H9 (cell line): ENCODE measurements around the gene CARTPT. TPM values are rescaled to one million over a fixed set of nuclear protein-coding genes. Genes with fewer than 3 reads are reported as not detected.

Source experiments
- DNase-seq: peaks from one replicate; pipeline ENCODE4 v3.0.0-alpha.2; 2017
- H2AFZ ChIP-seq: one replicate; pipeline ENCODE4 v1.6.1; 2013; ENCODE audit warnings: mild to moderate bottlenecking, low read length, control low read depth, moderate library complexity
- H2AK5ac ChIP-seq: 2 replicates; pipeline ENCODE4 v1.6.1; 2013; ENCODE audit warnings: low read length, control low read depth, mixed read lengths; ENCODE audit not compliant: insufficient read length
- H2BK120ac ChIP-seq: one replicate; pipeline ENCODE4 v1.6.1; 2013; ENCODE audit warnings: low read depth, mild to moderate bottlenecking, low read length, control low read depth, inconsistent platforms; ENCODE audit not compliant: poor library complexity, severe bottlenecking
- H2BK12ac ChIP-seq: 2 replicates; pipeline ENCODE4 v1.6.1; 2013; ENCODE audit warnings: low read length, control low read depth, mixed read lengths, low read depth; ENCODE audit not compliant: insufficient read length
- H2BK15ac ChIP-seq: 2 replicates; pipeline ENCODE4 v1.6.1; 2013; ENCODE audit warnings: low read depth, low read length, control low read depth
- H2BK20ac ChIP-seq: one replicate; pipeline ENCODE4 v1.6.1; 2013; ENCODE audit warnings: low read depth, mild to moderate bottlenecking, low read length, control low read depth, inconsistent platforms; ENCODE audit not compliant: poor library complexity, severe bottlenecking
- H2BK5ac ChIP-seq: 2 replicates; pipeline ENCODE4 v1.6.1; 2013; ENCODE audit warnings: low read length, control low read depth, mixed read lengths; ENCODE audit not compliant: insufficient read length
- H3K14ac ChIP-seq: 2 replicates; pipeline ENCODE4 v1.6.1; 2013; ENCODE audit warnings: low read length, control low read depth; ENCODE audit not compliant: insufficient read depth
- H3K18ac ChIP-seq: 2 replicates; pipeline ENCODE4 v1.6.1; 2013; ENCODE audit warnings: low read depth, mild to moderate bottlenecking, mixed read lengths, low read length, control low read depth; ENCODE audit not compliant: insufficient read length
- H3K23ac ChIP-seq: 2 replicates; pipeline ENCODE4 v1.6.1; 2013; ENCODE audit warnings: low read length, control low read depth, mixed read lengths, low read depth; ENCODE audit not compliant: insufficient read length
- H3K23me2 ChIP-seq: 2 replicates; pipeline ENCODE4 v1.6.1; 2013; ENCODE audit warnings: low read depth, mild to moderate bottlenecking, mixed read lengths, low read length, control low read depth; ENCODE audit not compliant: insufficient read length, poor library complexity, severe bottlenecking
- H3K27ac ChIP-seq: 2 replicates; pipeline ENCODE4 v1.5.1; 2013; ENCODE audit warnings: low read length, control low read depth, mixed read lengths, low read depth; ENCODE audit not compliant: insufficient read length
- H3K27me3 ChIP-seq: 2 replicates; pipeline ENCODE4 v1.6.1; 2013; ENCODE audit warnings: low read length, control low read depth, inconsistent platforms; ENCODE audit not compliant: insufficient read depth
- H3K4ac ChIP-seq: 2 replicates; pipeline ENCODE4 v1.6.1; 2013; ENCODE audit warnings: low read depth, mild to moderate bottlenecking, control low read depth, inconsistent platforms, low read length, moderate library complexity
- H3K4me1 ChIP-seq: 2 replicates; pipeline ENCODE4 v1.6.1; 2013; ENCODE audit warnings: low read length, control low read depth, inconsistent platforms; ENCODE audit not compliant: insufficient read depth
- H3K4me2 ChIP-seq: 2 replicates; pipeline ENCODE4 v1.6.1; 2013; ENCODE audit warnings: low read length, control low read depth, mixed read lengths; ENCODE audit not compliant: insufficient read length, insufficient read depth
- H3K56ac ChIP-seq: 2 replicates; pipeline ENCODE4 v1.6.1; 2013; ENCODE audit warnings: low read depth, mild to moderate bottlenecking, mixed read lengths, low read length, control low read depth; ENCODE audit not compliant: insufficient read length
- H3K79me1 ChIP-seq: 2 replicates; pipeline ENCODE4 v1.6.1; 2013; ENCODE audit warnings: low read depth, mild to moderate bottlenecking, moderate library complexity, low read length, control low read depth, inconsistent platforms; ENCODE audit not compliant: insufficient read depth, poor library complexity, severe bottlenecking
- H3K79me2 ChIP-seq: 2 replicates; pipeline ENCODE4 v1.6.1; 2013; ENCODE audit warnings: low read length, control low read depth, inconsistent platforms; ENCODE audit not compliant: insufficient read depth
- H3K9ac ChIP-seq: 2 replicates; pipeline ENCODE4 v1.6.1; 2013; ENCODE audit warnings: low read length, control low read depth, mixed read lengths; ENCODE audit not compliant: insufficient read length; ENCODE audit errors: extremely low read depth
- H3K9me3 ChIP-seq: one replicate; pipeline ENCODE4 v1.6.1; 2013; ENCODE audit warnings: low read depth, low read length, inconsistent platforms; ENCODE audit not compliant: control insufficient read depth
- H3T11ph ChIP-seq: one replicate; pipeline ENCODE4 v1.6.1; 2013; ENCODE audit warnings: mild to moderate bottlenecking, low read length, control low read depth, inconsistent platforms
- H4K20me1 ChIP-seq: one replicate; pipeline ENCODE4 v1.6.1; 2013; ENCODE audit not compliant: control insufficient read depth, insufficient read length, insufficient read depth
- H4K5ac ChIP-seq: 2 replicates; pipeline ENCODE4 v1.6.1; 2013; ENCODE audit warnings: low read depth, mild to moderate bottlenecking, mixed read lengths, low read length, control low read depth; ENCODE audit not compliant: insufficient read length
- H4K8ac ChIP-seq: replicated peaks from 2 replicates; pipeline ENCODE4 v1.6.1; 2013; ENCODE audit warnings: low read length, control low read depth, mixed read lengths, low read depth; ENCODE audit not compliant: insufficient read length
- H4K91ac ChIP-seq: 2 replicates; pipeline ENCODE4 v1.6.1; 2013; ENCODE audit warnings: low read depth, mild to moderate bottlenecking, moderate library complexity, mixed read lengths, low read length, control low read depth; ENCODE audit not compliant: insufficient read length
- H3K27ac Mint-ChIP-seq, 3 experiments: 2 replicates in 2 of 3; 3 replicates in 1 of 3; pipeline ENCODE4 v1.8.0; 2020 to 2021; ENCODE audit warnings: mixed read lengths in 3 of 3, mild to moderate bottlenecking in 1 of 3, moderate library complexity in 1 of 3
- H3K27me3 Mint-ChIP-seq: 2 replicates; pipeline ENCODE4 v1.8.0; 2021; ENCODE audit warnings: low read depth, mild to moderate bottlenecking, moderate library complexity, mixed read lengths
- H3K36me3 Mint-ChIP-seq, 3 experiments: 2 replicates in 2 of 3; 3 replicates in 1 of 3; pipeline ENCODE4 v1.8.0; 2020 to 2021; ENCODE audit warnings: low read depth in 3 of 3, mixed read lengths in 3 of 3; ENCODE audit not compliant: insufficient read depth in 1 of 3
- H3K4me1 Mint-ChIP-seq, 2 experiments: 2 replicates each; pipeline ENCODE4 v1.8.0; 2020; ENCODE audit warnings: mixed read lengths in 2 of 2
- H3K4me3 Mint-ChIP-seq, 2 experiments: 2 replicates in 1 of 2; 3 replicates in 1 of 2; pipeline ENCODE4 v1.8.0; 2020 to 2021; ENCODE audit warnings: mild to moderate bottlenecking in 2 of 2, mixed read lengths in 2 of 2, moderate library complexity in 1 of 2
- H3K9me3 Mint-ChIP-seq, 2 experiments: 2 replicates in 1 of 2; 3 replicates in 1 of 2; pipeline ENCODE4 v1.8.0; 2020; ENCODE audit warnings: mild to moderate bottlenecking in 2 of 2, mixed read lengths in 2 of 2, moderate library complexity in 1 of 2
- WGBS: extraction: QIAGEN DNeasy Blood & Tissue Kit; methylation state at CpG from one replicate; pipeline ENCODE4 v1.1.7; 2013; ENCODE audit warnings: missing lambda C conversion rate, low lambda C conversion rate, mixed read lengths; ENCODE audit not compliant: insufficient read length; ENCODE audit errors: extremely low coverage; 5-methylcytosine and 5-hydroxymethylcytosine counted together
- total RNA-seq: library from RNA; stranded (reverse); gene quantifications from 2 replicates; pipeline ENCODE4 v1.2.1, GENCODE V29; 2021
- TF ChIP-seq, protein P1 (sequence below): fragments of 200-600 bp; sonication (generic); conservative IDR thresholded peaks from 3 replicates; pipeline ENCODE4 v1.8.0; 2021; ENCODE audit warnings: antibody characterized with exemption, mild to moderate bottlenecking

Gene CARTPT
- total RNA-seq, 1 experiment from 2014 or later: not detected

DNA sequence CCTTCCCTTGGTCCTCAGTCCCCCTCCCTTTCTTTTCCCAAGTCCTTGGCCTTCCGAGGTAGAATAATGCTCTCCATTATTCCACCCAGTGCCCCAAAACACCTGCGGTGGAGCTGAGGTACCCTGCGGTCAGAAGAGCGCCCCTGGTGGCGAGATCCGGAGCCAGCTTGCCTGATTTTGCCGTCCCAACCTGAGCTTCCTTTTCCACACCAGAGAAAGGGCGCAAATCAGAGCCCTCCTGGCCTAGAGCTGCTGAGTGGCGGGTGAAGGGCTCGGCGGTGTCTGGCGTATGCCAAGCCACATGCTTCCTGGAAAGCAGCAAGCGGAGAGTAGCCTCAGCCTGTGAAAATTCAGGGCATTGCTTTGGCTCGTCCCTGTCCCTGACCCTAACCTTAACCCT lies 21.1 kb upstream of the CARTPT start:
- H3K9me3 ChIP-seq: no peaks in the 10 kb centered on the region
- no peak overlapping the region for H3K14ac ChIP-seq
- no peaks in the 10 kb centered on the region for H3K4me1 ChIP-seq
- Mint-ChIP-seq H3K27ac (no peak overlapping the region), H3K4me3 (no peak overlapping the region), H3K4me1 (peaks cover 16% of the 10 kb centered on the region in 2 experiments), H3K27me3 (peaks cover 3% of the 10 kb centered on the region), H3K9me3 (no peaks in the 10 kb centered on the region), H3K36me3 (no peaks in the 10 kb centered on the region)
- H2BK20ac ChIP-seq: no peak overlapping the region
- H4K91ac ChIP-seq: no peak overlapping the region
- DNase-seq: peak; percentile 86
- H3T11ph ChIP-seq: no peak overlapping the region
- H3K27me3 ChIP-seq: no peaks in the 10 kb centered on the region
- H2BK5ac ChIP-seq: no peak overlapping the region
- no peak overlapping the region for H3K4me2 ChIP-seq
- H3K4ac ChIP-seq: no peak overlapping the region
- WGBS: no CpG with 5 or more reads among the region's 14 CpGs
- no peak overlapping the region for H2AFZ ChIP-seq
- H3K18ac ChIP-seq: peak overlapping the region; percentile 11
- H3K56ac ChIP-seq: no peak overlapping the region
- no peaks in the 10 kb centered on the region for H3K79me2 ChIP-seq
- H3K23me2 ChIP-seq: no peaks in the 10 kb centered on the region
- H4K8ac ChIP-seq: no peak overlapping the region
- no peak overlapping the region for H3K23ac ChIP-seq
- H3K27ac ChIP-seq: no peak overlapping the region
- H4K20me1 ChIP-seq: no peaks in the 10 kb centered on the region
- H3K9ac ChIP-seq: no peak overlapping the region
- no peak overlapping the region for H2AK5ac ChIP-seq
- H2BK15ac ChIP-seq: no peak overlapping the region
- no peak overlapping the region for H4K5ac ChIP-seq
- TF ChIP-seq, protein P1, sequence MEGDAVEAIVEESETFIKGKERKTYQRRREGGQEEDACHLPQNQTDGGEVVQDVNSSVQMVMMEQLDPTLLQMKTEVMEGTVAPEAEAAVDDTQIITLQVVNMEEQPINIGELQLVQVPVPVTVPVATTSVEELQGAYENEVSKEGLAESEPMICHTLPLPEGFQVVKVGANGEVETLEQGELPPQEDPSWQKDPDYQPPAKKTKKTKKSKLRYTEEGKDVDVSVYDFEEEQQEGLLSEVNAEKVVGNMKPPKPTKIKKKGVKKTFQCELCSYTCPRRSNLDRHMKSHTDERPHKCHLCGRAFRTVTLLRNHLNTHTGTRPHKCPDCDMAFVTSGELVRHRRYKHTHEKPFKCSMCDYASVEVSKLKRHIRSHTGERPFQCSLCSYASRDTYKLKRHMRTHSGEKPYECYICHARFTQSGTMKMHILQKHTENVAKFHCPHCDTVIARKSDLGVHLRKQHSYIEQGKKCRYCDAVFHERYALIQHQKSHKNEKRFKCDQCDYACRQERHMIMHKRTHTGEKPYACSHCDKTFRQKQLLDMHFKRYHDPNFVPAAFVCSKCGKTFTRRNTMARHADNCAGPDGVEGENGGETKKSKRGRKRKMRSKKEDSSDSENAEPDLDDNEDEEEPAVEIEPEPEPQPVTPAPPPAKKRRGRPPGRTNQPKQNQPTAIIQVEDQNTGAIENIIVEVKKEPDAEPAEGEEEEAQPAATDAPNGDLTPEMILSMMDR: peak; percentile 93
- no peak overlapping the region for H2BK120ac ChIP-seq
- H2BK12ac ChIP-seq: no peak overlapping the region
- H3K79me1 ChIP-seq: no peaks in the 10 kb centered on the region
